ENCODE results near the gene LRRC15.
A peak's percentile ranks its signal among the peaks of the same experiment; 100 is the strongest.

The LRRC15 gene

DNA sequence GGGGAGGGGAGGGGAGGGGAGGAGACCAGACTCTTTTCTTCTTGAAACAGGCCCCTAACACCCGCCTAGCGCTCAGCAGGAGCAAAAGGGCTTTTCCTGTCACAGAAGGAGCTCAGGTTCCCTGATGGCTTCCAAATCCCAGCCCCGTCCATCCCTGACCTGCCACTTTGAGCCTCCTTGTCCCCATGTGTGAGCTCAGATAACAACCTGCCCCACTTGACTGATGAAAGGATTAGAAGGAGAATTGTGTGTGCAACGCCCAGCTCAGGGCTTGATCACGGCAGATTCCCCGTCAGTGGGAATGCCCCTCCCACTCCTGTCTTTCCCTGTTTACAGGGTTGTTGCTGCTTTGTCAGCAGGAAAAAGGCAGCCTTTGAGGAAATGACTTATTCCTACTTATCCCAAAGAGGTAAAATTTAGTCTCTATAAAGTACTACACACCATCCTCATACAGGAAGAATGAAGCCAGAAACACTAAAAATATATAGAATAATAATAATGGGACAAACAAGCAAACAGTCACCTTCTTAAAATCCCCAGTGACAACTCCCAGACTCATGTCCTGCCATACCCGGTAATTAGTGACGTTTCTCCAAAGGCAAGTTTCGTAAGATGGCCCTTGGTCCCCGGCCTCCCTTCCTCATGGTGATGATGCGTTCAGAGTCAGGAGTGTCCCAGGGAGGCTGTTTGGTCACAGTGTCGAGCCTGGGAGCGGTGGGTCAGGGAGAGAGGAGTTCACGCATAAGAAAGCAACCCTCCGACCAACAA, 6.1 kb upstream of the LRRC15 start:
- H3K79me1 ChIP-seq (replicated peaks; ENCODE audit: low read length, poor library complexity, severe bottlenecking), result no peaks in the 10 kb centered on the region
- H3K36me3 ChIP-seq (ENCODE audit: control insufficient read depth in 1 of 2, insufficient read depth in 2 of 2, low read depth in 1 of 2, low read length in 2 of 2), result no peaks in the 10 kb centered on the region
- H2BK12ac ChIP-seq (ENCODE audit: low read length in 2 of 2), result no peak overlapping the region
- peak overlapping the region; percentile 20 for H3K4me2 ChIP-seq (ENCODE audit: low read length, poor library complexity, severe bottlenecking)
- H2BK15ac ChIP-seq (ENCODE audit: low read depth, poor library complexity, severe bottlenecking), result peak overlapping the region; percentile 50
- no peak overlapping the region for H3K4ac ChIP-seq (ENCODE audit: low read depth in 1 of 2, low read length in 2 of 2)
- H3K23ac ChIP-seq (ENCODE audit: low read length in 2 of 2), result no peak overlapping the region
- H3K9ac ChIP-seq (ENCODE audit: low read length), result no peak overlapping the region
- no peaks in the 10 kb centered on the region for H3K9me3 ChIP-seq (ENCODE audit: control insufficient read depth, low read length)
- no peaks in the 10 kb centered on the region for H3K4me1 ChIP-seq (ENCODE audit: control insufficient read depth, insufficient read depth, low read depth, low read length)
- H3K14ac ChIP-seq (ENCODE audit: low read length in 2 of 2), result no peak overlapping the region
- peak overlapping the region; percentile 79 for H4K8ac ChIP-seq (ENCODE audit: low read length)
- no peak overlapping the region for H2BK120ac ChIP-seq (ENCODE audit: low read depth, low read length)
- peak overlapping the region; percentile 49 to 67 for H3K18ac ChIP-seq (ENCODE audit: low read depth in 1 of 2, low read length in 2 of 2)
- H2AFZ ChIP-seq (ENCODE audit: low read depth, low read length), result peak overlapping the region; percentile 43
- no peak overlapping the region for H3K4me3 ChIP-seq (ENCODE audit: insufficient read depth in 1 of 2, low read depth in 1 of 2, low read length in 2 of 2)
- peaks cover 34 to 42% of the 10 kb centered on the region in 2 experiments for H3K27me3 ChIP-seq (ENCODE audit: control insufficient read depth in 1 of 2, insufficient read depth in 1 of 2, low read length in 2 of 2)
- H2BK5ac ChIP-seq (ENCODE audit: low read depth, low read length, poor library complexity, severe bottlenecking), result no peak overlapping the region
- H4K91ac ChIP-seq (ENCODE audit: low read length), result peak overlapping the region; percentile 31
- no peak overlapping the region for H2AK5ac ChIP-seq (ENCODE audit: low read length, severe bottlenecking)
- WGBS, result 45% methylated on average over 13 of the region's 15 CpGs
- no peak overlapping the region for H3K27ac ChIP-seq (ENCODE audit: low read length, poor library complexity, severe bottlenecking)
- peak; percentile 67 for DNase-seq

DNA sequence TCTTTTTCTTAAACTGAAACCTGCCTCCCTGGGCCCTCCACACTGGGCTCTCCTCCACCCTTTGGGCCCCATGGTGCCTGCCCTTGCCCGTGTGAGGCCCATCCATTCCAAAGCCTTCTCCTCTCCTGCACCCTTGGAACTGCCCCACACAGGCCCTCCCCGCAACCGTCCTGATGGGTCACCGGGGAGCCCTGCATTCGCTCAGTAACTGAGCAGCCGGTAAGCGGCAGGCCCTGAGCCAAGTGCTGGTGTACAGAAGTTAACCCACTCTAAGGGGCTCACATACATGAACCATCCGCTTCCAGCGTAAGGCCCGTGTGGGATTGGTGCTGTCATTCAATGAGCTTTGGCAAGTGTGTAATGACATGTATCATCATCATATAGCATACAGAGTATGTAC, 5.4 kb upstream of the LRRC15 start:
- Histone ChIP-seq H4K8ac (ENCODE audit: low read length) (no peak overlapping the region), H3K14ac (ENCODE audit: low read length in 2 of 2) (no peak overlapping the region), H3K4me2 (ENCODE audit: low read length, poor library complexity, severe bottlenecking) (no peak overlapping the region), H2BK5ac (ENCODE audit: low read depth, low read length, poor library complexity, severe bottlenecking) (no peak overlapping the region), H3K4me3 (ENCODE audit: insufficient read depth in 1 of 2, low read depth in 1 of 2, low read length in 2 of 2) (no peak overlapping the region), H3K23ac (ENCODE audit: low read length in 2 of 2) (no peak overlapping the region), H2AFZ (ENCODE audit: low read depth, low read length) (no peak overlapping the region), H3K18ac (ENCODE audit: low read depth in 1 of 2, low read length in 2 of 2) (no peak overlapping the region), H3K79me1 (replicated peaks; ENCODE audit: low read length, poor library complexity, severe bottlenecking) (no peaks in the 10 kb centered on the region), H3K4ac (ENCODE audit: low read depth in 1 of 2, low read length in 2 of 2) (no peak overlapping the region), H3K36me3 (ENCODE audit: control insufficient read depth in 1 of 2, insufficient read depth in 2 of 2, low read depth in 1 of 2, low read length in 2 of 2) (no peaks in the 10 kb centered on the region), H2BK12ac (ENCODE audit: low read length in 2 of 2) (no peak overlapping the region), H3K4me1 (ENCODE audit: control insufficient read depth, insufficient read depth, low read depth, low read length) (no peaks in the 10 kb centered on the region), H2AK5ac (ENCODE audit: low read length, severe bottlenecking) (no peak overlapping the region), H3K27ac (ENCODE audit: low read length, poor library complexity, severe bottlenecking) (no peak overlapping the region), H4K91ac (ENCODE audit: low read length) (no peak overlapping the region), H2BK15ac (ENCODE audit: low read depth, poor library complexity, severe bottlenecking) (no peak overlapping the region), H3K9me3 (ENCODE audit: control insufficient read depth, low read length) (no peaks in the 10 kb centered on the region), H2BK120ac (ENCODE audit: low read depth, low read length) (no peak overlapping the region), H3K27me3 (ENCODE audit: control insufficient read depth in 1 of 2, insufficient read depth in 1 of 2, low read length in 2 of 2) (peaks cover 33 to 38% of the 10 kb centered on the region in 2 experiments), H3K9ac (ENCODE audit: low read length) (no peak overlapping the region)
- no peak for DNase-seq
- 88% methylated on average over 7 of the region's 10 CpGs for WGBS

GRCh38 chr3:194373899-194374298, 4.4 kb upstream of the LRRC15 start:
- 67% methylated on average over 8 of the region's 8 CpGs for WGBS
- H2AFZ ChIP-seq (ENCODE audit: low read depth, low read length), result no peak overlapping the region
- H3K4me2 ChIP-seq (ENCODE audit: low read length, poor library complexity, severe bottlenecking), result no peak overlapping the region

GRCh38 chr3:194373028-194373427, 3.5 kb upstream of the LRRC15 start:
- Histone ChIP-seq H4K91ac (ENCODE audit: low read length) (no peak overlapping the region), H3K27ac (ENCODE audit: low read length, poor library complexity, severe bottlenecking) (no peak overlapping the region), H3K36me3 (ENCODE audit: control insufficient read depth in 1 of 2, insufficient read depth in 2 of 2, low read depth in 1 of 2, low read length in 2 of 2) (no peaks in the 10 kb centered on the region), H3K4me2 (ENCODE audit: low read length, poor library complexity, severe bottlenecking) (no peak overlapping the region), H3K18ac (ENCODE audit: low read depth in 1 of 2, low read length in 2 of 2) (no peak overlapping the region), H3K4me3 (ENCODE audit: insufficient read depth in 1 of 2, low read depth in 1 of 2, low read length in 2 of 2) (no peak overlapping the region), H3K9ac (ENCODE audit: low read length) (no peak overlapping the region), H2BK120ac (ENCODE audit: low read depth, low read length) (no peak overlapping the region), H2BK15ac (ENCODE audit: low read depth, poor library complexity, severe bottlenecking) (no peak overlapping the region), H4K8ac (ENCODE audit: low read length) (no peak overlapping the region), H3K4ac (ENCODE audit: low read depth in 1 of 2, low read length in 2 of 2) (no peak overlapping the region), H2BK5ac (ENCODE audit: low read depth, low read length, poor library complexity, severe bottlenecking) (no peak overlapping the region), H3K23ac (ENCODE audit: low read length in 2 of 2) (no peak overlapping the region), H3K79me1 (replicated peaks; ENCODE audit: low read length, poor library complexity, severe bottlenecking) (no peaks in the 10 kb centered on the region), H3K9me3 (ENCODE audit: control insufficient read depth, low read length) (no peaks in the 10 kb centered on the region), H2AK5ac (ENCODE audit: low read length, severe bottlenecking) (no peak overlapping the region), H2BK12ac (ENCODE audit: low read length in 2 of 2) (no peak overlapping the region), H3K14ac (ENCODE audit: low read length in 2 of 2) (no peak overlapping the region), H3K27me3 (ENCODE audit: control insufficient read depth in 1 of 2, insufficient read depth in 1 of 2, low read length in 2 of 2) (peaks cover 40 to 42% of the 10 kb centered on the region in 2 experiments), H3K4me1 (ENCODE audit: control insufficient read depth, insufficient read depth, low read depth, low read length) (peaks cover 7% of the 10 kb centered on the region), H2AFZ (ENCODE audit: low read depth, low read length) (no peak overlapping the region)
- no peak for DNase-seq
- WGBS, result 95% methylated on average over 12 of the region's 14 CpGs

More at GRCh38 chr3:194373899-194374298, 4.4 kb upstream of the LRRC15 start:
- no peaks in the 10 kb centered on the region for H3K9me3 ChIP-seq (ENCODE audit: control insufficient read depth, low read length)
- no peaks in the 10 kb centered on the region for H3K36me3 ChIP-seq (ENCODE audit: control insufficient read depth in 1 of 2, insufficient read depth in 2 of 2, low read depth in 1 of 2, low read length in 2 of 2)
- H2AK5ac ChIP-seq (ENCODE audit: low read length, severe bottlenecking), result no peak overlapping the region
- peak overlapping the region in 1 of 2 experiments; percentile 15 for H2BK12ac ChIP-seq (ENCODE audit: low read length in 2 of 2)
- no peak overlapping the region for H3K9ac ChIP-seq (ENCODE audit: low read length)
- H3K18ac ChIP-seq (ENCODE audit: low read depth in 1 of 2, low read length in 2 of 2), result no peak overlapping the region
- H4K8ac ChIP-seq (ENCODE audit: low read length), result no peak overlapping the region
- no peak overlapping the region for H3K4me3 ChIP-seq (ENCODE audit: insufficient read depth in 1 of 2, low read depth in 1 of 2, low read length in 2 of 2)
- H2BK120ac ChIP-seq (ENCODE audit: low read depth, low read length), result no peak overlapping the region
- no peak overlapping the region for H3K27ac ChIP-seq (ENCODE audit: low read length, poor library complexity, severe bottlenecking)
- no peak overlapping the region for H4K91ac ChIP-seq (ENCODE audit: low read length)
- no peak overlapping the region for H2BK5ac ChIP-seq (ENCODE audit: low read depth, low read length, poor library complexity, severe bottlenecking)
- no peak overlapping the region for H2BK15ac ChIP-seq (ENCODE audit: low read depth, poor library complexity, severe bottlenecking)
- H3K79me1 ChIP-seq (replicated peaks; ENCODE audit: low read length, poor library complexity, severe bottlenecking), result no peaks in the 10 kb centered on the region
- peaks cover 5% of the 10 kb centered on the region for H3K4me1 ChIP-seq (ENCODE audit: control insufficient read depth, insufficient read depth, low read depth, low read length)
- no peak for DNase-seq
- no peak overlapping the region for H3K4ac ChIP-seq (ENCODE audit: low read depth in 1 of 2, low read length in 2 of 2)
- H3K27me3 ChIP-seq (ENCODE audit: control insufficient read depth in 1 of 2, insufficient read depth in 1 of 2, low read length in 2 of 2), result peaks cover 38 to 40% of the 10 kb centered on the region in 2 experiments
- H3K23ac ChIP-seq (ENCODE audit: low read length in 2 of 2), result no peak overlapping the region
- no peak overlapping the region for H3K14ac ChIP-seq (ENCODE audit: low read length in 2 of 2)

All from mesenchymal stem cell (in vitro differentiated cells and primary cell).